ENCODE data around the gene SLC35F5.
"Not testable (repeated sequence)": the region's sequence is repeated elsewhere in the genome, so short reads cannot be mapped to it uniquely, and the experiment has no call there.

The SLC35F5 gene

DNA sequence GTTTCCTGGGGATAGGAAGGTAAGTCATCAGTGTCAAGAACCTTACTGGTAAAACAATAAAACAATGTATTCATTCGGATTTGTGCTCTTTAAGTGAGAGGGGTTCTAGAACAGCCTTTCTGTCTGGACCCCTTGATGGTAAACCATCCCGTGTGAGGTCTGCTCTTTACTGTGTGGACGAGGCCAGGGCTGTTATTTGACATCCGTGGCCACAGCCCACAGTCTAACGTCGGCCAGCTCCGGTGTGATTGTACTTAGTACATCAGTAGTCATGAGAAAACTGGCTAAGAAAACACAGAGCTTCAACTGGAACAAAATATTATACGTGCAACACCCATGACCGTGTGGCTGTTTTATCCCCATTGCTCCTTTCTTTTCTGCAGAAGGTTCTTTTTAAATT is 62.0 kb downstream of the SLC35F5 start:
- no peak overlapping the region for H3K9ac ChIP-seq (ENCODE audit: low read depth, low read length)
- H3K36me3 ChIP-seq (ENCODE audit: insufficient read depth, low read length): no peaks in the 10 kb centered on the region
- no peaks in the 10 kb centered on the region for H3K9me3 ChIP-seq (ENCODE audit: control insufficient read depth, insufficient read depth, low read length)
- H3K4me1 ChIP-seq (ENCODE audit: insufficient read depth, low read length): no peaks in the 10 kb centered on the region

DNA sequence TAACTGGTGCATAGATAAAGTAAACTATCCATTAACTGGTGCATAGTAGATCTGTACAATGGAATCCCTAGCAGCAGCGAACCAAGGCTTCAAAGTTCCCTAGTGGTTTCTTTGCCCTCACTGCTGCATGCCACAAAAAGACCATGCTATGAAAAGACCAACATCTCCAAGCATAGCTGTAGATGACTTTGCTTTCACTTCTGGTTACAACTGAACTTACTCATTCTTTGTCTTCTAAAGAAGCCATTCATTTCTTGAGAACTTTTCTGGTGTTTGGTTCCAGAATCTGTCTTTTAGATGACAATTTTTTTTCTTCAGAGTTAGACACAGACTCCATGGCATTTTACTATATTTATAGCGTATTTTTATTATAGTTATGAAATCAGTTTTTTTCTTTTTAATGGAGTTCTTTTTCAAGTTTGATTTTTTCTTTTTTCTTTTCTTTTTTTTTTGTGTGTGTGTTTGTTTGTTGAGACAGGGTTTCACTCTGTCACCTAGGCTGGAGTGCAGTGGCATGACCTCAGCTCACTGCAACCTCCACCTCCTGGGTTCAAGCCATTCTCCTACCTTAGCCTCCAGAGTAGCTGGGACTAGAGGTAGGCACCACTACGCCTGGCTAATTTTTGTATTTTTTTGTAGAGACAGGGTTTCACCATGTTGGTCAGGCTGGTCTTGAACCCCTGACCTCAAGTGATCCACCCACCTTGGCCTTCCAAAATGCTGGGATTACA is 63.6 kb downstream of the SLC35F5 start:
- H3K9me3 ChIP-seq (ENCODE audit: control insufficient read depth, insufficient read depth, low read length): no peaks in the 10 kb centered on the region
- no peaks in the 10 kb centered on the region for H3K36me3 ChIP-seq (ENCODE audit: insufficient read depth, low read length)
- no peak overlapping the region for H3K9ac ChIP-seq (ENCODE audit: low read depth, low read length)
- no peaks in the 10 kb centered on the region for H3K4me1 ChIP-seq (ENCODE audit: insufficient read depth, low read length)

DNA sequence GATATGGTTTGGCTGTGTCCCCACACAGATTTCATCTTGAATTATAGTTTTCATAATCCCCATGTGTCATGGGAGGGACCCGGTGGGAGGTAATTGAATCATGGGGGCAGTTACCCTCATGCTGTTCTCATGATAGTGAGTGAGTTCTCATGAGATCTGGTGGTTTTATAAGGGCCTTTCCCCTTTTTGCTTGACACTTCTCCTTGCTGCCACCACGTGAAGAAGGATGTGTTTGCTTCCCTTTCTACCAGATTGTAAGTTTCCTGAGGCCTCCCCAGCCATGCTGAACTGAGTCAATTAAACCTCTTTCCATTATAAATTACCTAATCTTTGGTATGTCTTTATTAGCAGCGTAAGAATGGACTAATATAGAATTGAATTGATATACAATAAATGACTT is 65.6 kb downstream of the SLC35F5 start:
- not testable (repeated sequence) for H3K9me3 ChIP-seq (ENCODE audit: control insufficient read depth, insufficient read depth, low read length); H3K9ac ChIP-seq (ENCODE audit: low read depth, low read length); H3K4me1 ChIP-seq (ENCODE audit: insufficient read depth, low read length); H3K36me3 ChIP-seq (ENCODE audit: insufficient read depth, low read length)

DNA sequence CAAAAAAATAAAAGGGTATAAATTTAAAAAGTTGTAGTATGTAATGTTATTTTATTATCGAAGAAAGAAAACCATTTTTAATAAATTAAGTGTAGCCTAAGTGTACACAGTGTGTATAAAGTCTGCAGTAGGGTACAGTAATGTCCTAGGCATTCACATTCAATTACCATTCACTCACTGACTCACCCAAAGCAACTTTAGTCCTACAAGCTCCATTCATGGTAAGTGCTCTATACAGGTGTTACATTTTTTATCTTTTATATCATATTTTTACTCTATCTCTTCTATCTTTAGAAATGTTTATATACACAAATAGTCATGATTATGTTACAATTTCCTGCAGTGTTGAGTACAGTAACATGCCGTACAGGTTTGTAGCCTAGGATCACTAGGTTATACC is 69.9 kb downstream of the SLC35F5 start:
- no peak overlapping the region for H3K9ac ChIP-seq (ENCODE audit: low read depth, low read length)
- no peaks in the 10 kb centered on the region for H3K9me3 ChIP-seq (ENCODE audit: control insufficient read depth, insufficient read depth, low read length)
- H3K4me1 ChIP-seq (ENCODE audit: insufficient read depth, low read length): no peaks in the 10 kb centered on the region
- H3K36me3 ChIP-seq (ENCODE audit: insufficient read depth, low read length): no peaks in the 10 kb centered on the region

DNA sequence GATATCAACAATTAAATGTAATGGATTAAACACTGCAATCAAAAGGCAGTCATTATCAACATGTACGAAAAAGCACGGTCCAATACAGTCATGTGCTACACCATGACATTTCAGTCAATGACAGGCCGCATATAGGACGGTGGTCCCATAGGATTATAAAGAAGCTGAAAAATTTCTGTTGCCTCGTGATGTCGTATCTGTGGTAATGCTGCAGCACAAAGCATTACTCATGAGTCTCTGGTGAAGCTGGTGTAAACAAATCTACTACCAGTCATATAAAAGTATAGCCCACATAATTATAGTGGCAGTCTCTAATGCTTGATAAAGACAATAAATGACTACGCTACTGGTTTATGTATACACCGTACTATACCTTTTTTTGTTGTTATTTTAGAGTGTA is 71.0 kb downstream of the SLC35F5 start:
- Histone ChIP-seq H3K9me3 (ENCODE audit: control insufficient read depth, insufficient read depth, low read length) (no peaks in the 10 kb centered on the region), H3K9ac (ENCODE audit: low read depth, low read length) (no peak overlapping the region), H3K36me3 (ENCODE audit: insufficient read depth, low read length) (no peaks in the 10 kb centered on the region), H3K4me1 (ENCODE audit: insufficient read depth, low read length) (no peaks in the 10 kb centered on the region)

DNA sequence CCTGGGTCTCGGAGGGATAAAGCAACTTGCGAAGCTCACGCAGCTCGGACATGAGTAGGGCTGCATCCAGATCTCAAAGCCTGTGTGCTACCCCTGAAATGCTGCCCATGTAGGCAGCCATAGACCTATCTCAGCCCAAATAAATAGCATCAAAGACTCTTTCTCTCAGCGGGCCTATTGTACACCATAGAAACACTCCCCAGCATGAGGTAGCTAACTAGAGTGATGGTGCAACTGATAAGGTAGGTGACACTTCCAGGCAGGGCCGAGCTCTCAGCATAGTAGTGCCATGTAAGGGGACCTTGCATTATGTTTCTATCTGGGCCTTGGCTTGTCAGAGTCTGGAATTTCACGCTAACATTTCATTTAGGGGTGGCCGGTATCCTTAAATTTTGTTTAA is 77.0 kb downstream of the SLC35F5 start:
- H3K36me3 ChIP-seq (ENCODE audit: insufficient read depth, low read length): no peaks in the 10 kb centered on the region; the same call in 1 of the 2 replicates
- H3K9ac ChIP-seq (ENCODE audit: low read depth, low read length): no peak overlapping the region
- H3K4me1 ChIP-seq (ENCODE audit: insufficient read depth, low read length): no peaks in the 10 kb centered on the region
- no peaks in the 10 kb centered on the region for H3K9me3 ChIP-seq (ENCODE audit: control insufficient read depth, insufficient read depth, low read length)

DNA sequence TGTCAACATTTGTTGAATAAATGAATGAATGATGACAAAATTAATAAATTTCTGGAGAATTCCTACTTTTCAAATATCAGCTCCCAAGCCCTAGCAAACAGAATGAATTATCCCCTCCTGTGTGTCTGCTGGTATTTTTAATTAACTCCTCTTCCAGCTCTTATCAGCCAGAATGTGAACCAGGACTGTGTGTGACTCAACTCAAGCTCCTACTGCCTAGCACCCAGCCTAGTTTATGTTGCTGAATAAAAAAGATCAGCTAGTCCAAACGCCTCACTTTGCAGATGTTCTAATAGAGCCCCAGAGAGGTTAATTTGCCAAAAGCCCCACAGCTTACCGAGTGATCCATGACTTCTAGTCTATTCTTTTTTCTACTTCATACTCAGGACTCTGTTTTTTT is 79.1 kb downstream of the SLC35F5 start:
- Histone ChIP-seq H3K36me3 (ENCODE audit: insufficient read depth, low read length) (no peaks in the 10 kb centered on the region; the same call in 1 of the 2 replicates), H3K4me1 (ENCODE audit: insufficient read depth, low read length) (no peaks in the 10 kb centered on the region), H3K9me3 (ENCODE audit: control insufficient read depth, insufficient read depth, low read length) (no peaks in the 10 kb centered on the region), H3K9ac (ENCODE audit: low read depth, low read length) (no peak overlapping the region)

DNA sequence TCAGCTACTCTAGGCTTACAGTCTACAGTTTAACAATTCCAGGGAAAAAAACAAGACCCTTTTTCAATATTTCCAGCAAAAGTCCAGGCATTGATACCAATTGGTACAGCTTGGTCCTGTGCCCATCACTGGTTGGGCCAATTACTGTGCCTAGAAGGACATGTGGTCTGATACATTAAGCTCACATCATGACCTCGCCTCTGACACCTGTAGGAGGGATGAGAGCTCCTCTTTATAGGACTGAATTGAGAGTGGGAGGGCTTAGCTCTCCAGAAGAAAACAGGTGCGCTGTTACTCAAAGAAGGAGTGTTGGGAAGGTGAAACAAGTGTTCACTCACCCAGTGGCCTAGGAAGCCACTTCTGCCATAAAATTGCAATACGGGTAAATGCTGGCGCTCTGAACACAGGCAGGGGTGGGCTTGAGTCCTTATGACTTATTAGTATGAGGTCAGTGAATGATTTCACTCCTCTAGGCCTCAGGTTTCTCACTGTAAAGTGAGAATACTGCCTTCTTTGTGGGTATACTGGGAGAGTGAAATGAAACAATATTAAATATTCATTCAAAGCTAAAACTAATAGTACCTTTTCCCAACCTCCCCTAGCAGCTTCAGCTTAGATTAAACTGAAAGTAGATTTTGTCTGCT is 79.7 kb downstream of the SLC35F5 start:
- H3K36me3 ChIP-seq (ENCODE audit: insufficient read depth, low read length): no peaks in the 10 kb centered on the region; the same call in 1 of the 2 replicates
- H3K9me3 ChIP-seq (ENCODE audit: control insufficient read depth, insufficient read depth, low read length): no peaks in the 10 kb centered on the region
- H3K4me1 ChIP-seq (ENCODE audit: insufficient read depth, low read length): no peaks in the 10 kb centered on the region
- H3K9ac ChIP-seq (ENCODE audit: low read depth, low read length): no peak overlapping the region

DNA sequence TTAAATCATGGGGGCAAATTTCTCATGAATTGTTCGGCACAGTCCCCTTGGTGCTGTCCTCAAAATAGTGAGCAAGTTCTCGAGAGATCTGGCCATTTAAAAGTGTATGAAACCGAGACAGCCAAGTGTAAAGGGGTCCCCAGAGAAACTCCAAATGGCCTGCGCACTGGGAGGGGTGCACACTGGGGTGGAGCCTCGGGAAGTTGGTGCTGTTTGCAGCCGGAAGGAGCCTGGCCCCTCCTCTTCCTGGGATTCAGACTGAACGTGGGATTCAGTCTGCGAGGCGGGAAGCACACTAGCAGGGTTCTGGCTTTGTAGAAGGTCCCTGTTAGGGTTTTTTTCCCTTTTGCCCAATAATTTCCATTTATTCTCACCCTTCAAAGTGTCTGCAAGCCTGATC is 80.6 kb downstream of the SLC35F5 start:
- Histone ChIP-seq H3K9ac (ENCODE audit: low read depth, low read length) (no peak overlapping the region), H3K4me1 (ENCODE audit: insufficient read depth, low read length) (no peaks in the 10 kb centered on the region), H3K36me3 (ENCODE audit: insufficient read depth, low read length) (no peaks in the 10 kb centered on the region; the same call in 1 of the 2 replicates), H3K9me3 (ENCODE audit: control insufficient read depth, insufficient read depth, low read length) (no peaks in the 10 kb centered on the region)

DNA sequence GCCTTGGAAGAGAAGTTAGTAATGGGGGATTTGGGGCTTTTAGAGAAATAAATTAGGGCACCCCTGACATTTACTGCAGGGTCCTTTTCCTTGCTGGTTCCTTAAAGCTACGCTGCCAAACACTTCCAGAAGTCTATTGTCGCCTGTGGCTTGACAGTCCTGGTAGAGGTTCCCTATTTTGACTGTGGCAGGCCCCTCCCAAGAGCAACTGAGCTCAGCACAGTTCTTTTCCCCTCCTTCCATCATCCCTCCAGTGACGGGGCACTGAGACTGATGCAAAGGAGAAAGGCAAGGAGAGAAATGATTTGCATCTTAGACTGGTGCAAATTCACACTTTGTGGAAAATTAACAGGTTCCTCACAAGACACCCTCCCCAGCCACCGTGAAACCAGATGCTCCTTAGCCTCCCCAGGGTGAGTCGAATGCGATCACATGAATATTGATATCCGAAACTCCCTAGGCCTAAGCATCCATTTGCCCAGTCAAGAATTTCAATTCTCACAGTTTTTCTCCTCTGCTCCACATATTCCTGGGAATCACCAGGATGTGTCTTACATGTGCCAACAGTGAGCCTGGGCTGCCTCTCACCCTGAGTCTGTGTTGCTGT is 84.0 kb downstream of the SLC35F5 start:
- no peaks in the 10 kb centered on the region for H3K4me1 ChIP-seq (ENCODE audit: insufficient read depth, low read length)
- no peak overlapping the region for H3K9ac ChIP-seq (ENCODE audit: low read depth, low read length)
- no peaks in the 10 kb centered on the region for H3K9me3 ChIP-seq (ENCODE audit: control insufficient read depth, insufficient read depth, low read length)
- no peaks in the 10 kb centered on the region for H3K36me3 ChIP-seq (ENCODE audit: insufficient read depth, low read length)

DNA sequence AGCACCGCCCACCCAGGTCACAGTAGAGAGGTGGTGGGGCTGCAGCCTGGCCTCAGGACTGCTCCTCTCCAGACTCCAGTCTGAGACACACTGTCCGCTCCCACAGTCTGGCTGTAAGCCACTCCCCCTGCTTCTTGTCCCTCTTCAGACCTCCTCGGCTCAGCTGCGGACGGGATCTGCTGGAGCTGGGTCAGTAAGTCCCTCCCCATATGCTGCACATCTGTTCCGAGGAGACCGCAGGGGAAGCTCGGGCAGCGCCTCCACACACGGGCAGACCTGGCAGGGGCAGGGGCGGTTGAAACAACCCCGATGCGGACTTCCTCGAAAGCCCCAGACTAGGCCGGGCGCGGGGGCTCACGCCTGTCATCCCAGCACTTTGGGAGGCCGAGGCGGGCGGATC is 87.4 kb downstream of the SLC35F5 start:
- not testable (repeated sequence) for H3K36me3 ChIP-seq (ENCODE audit: insufficient read depth, low read length); H3K9ac ChIP-seq (ENCODE audit: low read depth, low read length); H3K9me3 ChIP-seq (ENCODE audit: control insufficient read depth, insufficient read depth, low read length); H3K4me1 ChIP-seq (ENCODE audit: insufficient read depth, low read length)

DNA sequence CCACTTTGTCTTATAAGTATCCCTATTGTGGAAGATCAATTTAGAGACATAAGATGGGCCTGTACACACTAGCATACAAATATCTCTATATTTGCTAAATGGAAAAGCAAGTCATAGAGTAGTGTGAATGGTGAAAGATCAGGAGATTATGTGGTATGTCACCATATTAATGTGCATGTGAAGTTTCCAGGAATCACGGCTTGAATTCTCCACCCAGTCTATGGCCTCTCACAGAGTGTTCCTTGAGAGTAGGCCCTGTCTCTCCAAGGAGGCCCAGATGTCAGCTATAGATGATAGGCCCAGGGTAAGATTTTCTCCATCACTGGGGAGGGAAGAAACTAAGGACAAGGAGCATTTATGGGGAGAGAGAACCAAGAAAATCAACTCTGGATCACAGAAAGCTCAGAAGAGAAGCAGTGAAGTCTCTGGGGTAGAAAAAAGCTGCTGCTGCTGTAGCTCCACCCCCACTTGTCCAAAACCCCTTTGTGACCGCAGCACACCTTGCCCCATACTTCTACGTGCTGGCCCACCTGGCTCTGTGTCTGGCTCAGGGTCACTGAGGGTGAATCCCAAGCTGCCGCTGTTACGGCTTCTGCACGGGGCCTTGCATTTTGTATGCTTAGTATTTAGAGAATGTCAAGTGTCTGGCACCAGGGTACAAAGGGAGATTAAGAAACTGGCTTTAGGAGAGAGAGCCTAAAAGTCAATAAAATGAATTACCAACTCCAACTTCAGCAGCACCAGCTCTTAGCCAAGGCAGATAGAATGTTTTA is 91.5 kb downstream of the SLC35F5 start:
- H3K9ac ChIP-seq (ENCODE audit: low read depth, low read length); H3K9me3 ChIP-seq (ENCODE audit: control insufficient read depth, insufficient read depth, low read length); H3K36me3 ChIP-seq (ENCODE audit: insufficient read depth, low read length); H3K4me1 ChIP-seq (ENCODE audit: insufficient read depth, low read length): not testable (repeated sequence)

DNA sequence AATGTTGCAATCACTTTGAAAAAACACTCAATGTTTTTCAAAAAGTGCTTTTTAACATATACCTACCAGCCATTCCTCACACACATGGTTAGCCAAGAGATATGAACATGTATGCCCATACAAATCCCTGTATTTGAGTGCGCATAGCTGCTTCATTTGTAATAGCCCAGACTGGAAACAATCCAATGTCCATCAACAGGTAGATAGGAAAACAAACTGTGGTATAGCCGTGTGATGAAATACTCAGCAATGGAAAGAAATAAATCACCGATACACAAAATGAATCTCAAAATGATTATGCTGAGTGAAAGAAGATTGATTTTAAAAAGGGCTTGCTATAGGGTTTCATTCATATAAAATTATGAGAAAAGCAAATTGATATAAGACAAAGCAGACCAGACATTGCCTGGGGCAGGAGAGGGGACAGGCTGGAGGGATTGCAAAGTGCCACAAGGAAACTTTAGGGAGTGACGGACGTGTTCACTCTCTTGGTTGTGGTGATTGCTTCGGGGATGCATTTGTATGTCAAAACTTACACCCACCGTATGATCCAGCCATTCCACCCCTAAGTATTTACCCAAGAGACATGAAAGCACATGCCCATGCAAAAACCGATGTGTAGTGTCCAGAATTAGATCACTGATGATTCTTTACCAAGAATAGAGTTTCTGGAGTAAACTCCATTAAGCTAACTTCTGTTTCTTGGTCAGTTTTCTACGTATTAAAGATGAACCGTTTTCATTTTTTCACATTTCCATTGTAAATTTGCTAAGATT is 93.0 kb downstream of the SLC35F5 start:
- H3K4me1 ChIP-seq (ENCODE audit: insufficient read depth, low read length); H3K9me3 ChIP-seq (ENCODE audit: control insufficient read depth, insufficient read depth, low read length); H3K36me3 ChIP-seq (ENCODE audit: insufficient read depth, low read length); H3K9ac ChIP-seq (ENCODE audit: low read depth, low read length): not testable (repeated sequence)

Data from ES-I3 (cell line).